ENCODE measurements around the gene PTPN21. TPM values are rescaled to one million over a fixed set of nuclear protein-coding genes. Genes with fewer than 3 reads are reported as not detected.

The PTPN21 gene
- polyA plus RNA-seq, 2 of the 4 experiments (the other 2 are of a cell fraction): 6.5 to 8.3 TPM

DNA sequence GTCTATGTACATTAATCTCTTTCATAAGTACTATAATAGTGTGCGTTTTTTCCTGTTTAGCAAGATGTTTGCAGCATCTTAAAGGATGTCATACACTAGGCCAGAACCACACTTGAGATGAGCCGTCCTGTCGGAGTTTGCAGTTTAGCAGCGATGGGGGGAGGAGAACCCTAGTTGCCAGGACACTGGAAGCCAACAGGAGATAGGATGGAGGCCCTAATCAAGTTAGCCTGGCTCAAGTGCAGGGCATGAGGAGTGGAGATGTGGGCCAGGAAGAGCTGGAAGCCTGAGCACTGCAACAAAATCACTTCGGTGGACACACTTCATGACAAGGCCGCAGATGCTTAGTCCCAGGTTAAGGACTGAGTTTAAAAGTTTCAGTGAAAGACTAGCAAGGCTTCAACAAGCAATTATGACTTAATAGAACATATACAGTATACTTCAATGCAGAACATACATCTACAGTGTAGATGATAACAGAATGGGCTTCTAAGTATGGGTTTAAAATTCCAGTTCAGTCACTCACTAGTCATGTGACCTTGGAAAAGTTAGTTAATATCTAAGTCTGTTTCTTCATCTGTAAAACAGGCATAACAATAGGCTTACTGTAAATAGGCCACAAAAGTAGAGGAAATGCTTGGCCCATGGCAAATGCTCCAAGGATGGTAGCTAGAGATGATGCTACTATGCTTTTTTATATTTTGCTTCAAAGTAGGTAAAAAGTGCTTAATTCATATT lies 77.1 kb downstream of the PTPN21 start:
- ChIA-PET CTCF (interaction anchor here (0.9 kb wide), 1 partner anchor 16 kb away, joined by 4 read pairs; no protein-coding TSS in a partner anchor), POLR2A (no interaction called here)
- H3K4me3 ChIP-seq: no peak overlapping the region
- TF ChIP-seq JUNB (IDR thresholded peaks at IDR 0.05): no peak
- TF ChIP-seq EHMT2 (IDR thresholded peaks at IDR 0.05; ENCODE audit: low read depth): no peak
- TF ChIP-seq HDAC2 (IDR thresholded peaks at IDR 0.05): no peak
- no peak for TF ChIP-seq CBX2 (IDR thresholded peaks at IDR 0.05; ENCODE audit: borderline replicate concordance, low read depth)
- no peak for TF ChIP-seq ZFP36 (IDR thresholded peaks at IDR 0.05; ENCODE audit: borderline replicate concordance, partially characterized antibody)
- no peak for TF ChIP-seq NR3C1 (IDR thresholded peaks at IDR 0.05)
- TF ChIP-seq, protein P1, sequence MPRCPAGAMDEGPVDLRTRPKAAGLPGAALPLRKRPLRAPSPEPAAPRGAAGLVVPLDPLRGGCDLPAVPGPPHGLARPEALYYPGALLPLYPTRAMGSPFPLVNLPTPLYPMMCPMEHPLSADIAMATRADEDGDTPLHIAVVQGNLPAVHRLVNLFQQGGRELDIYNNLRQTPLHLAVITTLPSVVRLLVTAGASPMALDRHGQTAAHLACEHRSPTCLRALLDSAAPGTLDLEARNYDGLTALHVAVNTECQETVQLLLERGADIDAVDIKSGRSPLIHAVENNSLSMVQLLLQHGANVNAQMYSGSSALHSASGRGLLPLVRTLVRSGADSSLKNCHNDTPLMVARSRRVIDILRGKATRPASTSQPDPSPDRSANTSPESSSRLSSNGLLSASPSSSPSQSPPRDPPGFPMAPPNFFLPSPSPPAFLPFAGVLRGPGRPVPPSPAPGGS (IDR thresholded peaks at IDR 0.05): no peak
- TF ChIP-seq MAZ (IDR thresholded peaks at IDR 0.05; ENCODE audit: borderline replicate concordance, low read depth, low read length): no peak
- TF ChIP-seq PHF8 (IDR thresholded peaks at IDR 0.05; ENCODE audit: borderline replicate concordance, low read depth): no peak
- TF ChIP-seq, protein P2, sequence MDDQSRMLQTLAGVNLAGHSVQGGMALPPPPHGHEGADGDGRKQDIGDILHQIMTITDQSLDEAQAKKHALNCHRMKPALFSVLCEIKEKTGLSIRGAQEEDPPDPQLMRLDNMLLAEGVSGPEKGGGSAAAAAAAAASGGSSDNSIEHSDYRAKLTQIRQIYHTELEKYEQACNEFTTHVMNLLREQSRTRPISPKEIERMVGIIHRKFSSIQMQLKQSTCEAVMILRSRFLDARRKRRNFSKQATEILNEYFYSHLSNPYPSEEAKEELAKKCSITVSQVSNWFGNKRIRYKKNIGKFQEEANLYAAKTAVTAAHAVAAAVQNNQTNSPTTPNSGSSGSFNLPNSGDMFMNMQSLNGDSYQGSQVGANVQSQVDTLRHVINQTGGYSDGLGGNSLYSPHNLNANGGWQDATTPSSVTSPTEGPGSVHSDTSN (IDR thresholded peaks at IDR 0.05): no peak
- no peak for TF ChIP-seq KDM5A (IDR thresholded peaks at IDR 0.05)
- no peak for TF ChIP-seq RNF2 (IDR thresholded peaks at IDR 0.05; ENCODE audit: borderline replicate concordance, low read depth)
- TF ChIP-seq HOXB13 (CRISPR knock-in tag; IDR thresholded peaks at IDR 0.05; ENCODE audit: low read depth): no peak
- no peak for TF ChIP-seq FOXS1 (CRISPR knock-in tag; IDR thresholded peaks at IDR 0.05)
- no peak for TF ChIP-seq SREBF2 (IDR thresholded peaks at IDR 0.05)
- no peak for TF ChIP-seq NFE2L2 (conservative IDR thresholded peaks at IDR 0.05; ENCODE audit: low read length)
- no peak for TF ChIP-seq EP300 (IDR thresholded peaks at IDR 0.05)
- no peak for TF ChIP-seq KDM1A (IDR thresholded peaks at IDR 0.05; ENCODE audit: low read depth)
- 92% methylated on average over 6 of the region's 6 CpGs for WGBS (ENCODE audit: missing lambda C conversion rate)
- no peaks in the 10 kb centered on the region for H3K9me3 ChIP-seq
- H3K4me2 ChIP-seq: no peak overlapping the region
- ATAC-seq (0 out of 6 replicates have a peak, but pooled peaks of 1 of the 2 experiments have one; percentile 13), FAIRE-seq (no peak), DNase-seq (ENCODE audit: low read depth in 1 of 2, low spot score in 1 of 2) (no peak)
- H3K27ac ChIP-seq: no peak overlapping the region
- H3K4me1 ChIP-seq: no peaks in the 10 kb centered on the region

DNA sequence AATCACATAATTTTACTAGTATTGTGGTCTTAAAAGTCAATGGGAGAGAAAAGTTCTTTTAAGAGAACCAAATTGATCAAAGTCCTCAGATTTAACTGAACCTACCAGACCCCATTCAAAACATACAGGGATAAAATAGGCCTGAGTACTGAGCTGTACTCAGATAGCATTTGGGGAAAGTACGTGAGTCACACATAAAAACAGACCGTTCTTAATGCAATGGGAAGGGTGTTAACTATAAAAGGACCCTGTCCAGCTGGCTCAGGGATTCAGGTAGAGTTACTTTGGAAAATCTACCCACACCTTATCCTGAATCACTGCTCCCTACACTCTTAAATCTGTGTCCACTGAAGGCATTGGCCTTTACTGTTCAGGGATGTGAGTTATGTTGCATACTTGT lies 78.0 kb downstream of the PTPN21 start:
- ATAC-seq: no peak
- FAIRE-seq: no peak
- ChIA-PET POLR2A (no interaction called here), CTCF (no interaction called here)
- TF ChIP-seq CEBPB (IDR thresholded peaks at IDR 0.05) (no peak), PHF8 (IDR thresholded peaks at IDR 0.05; ENCODE audit: borderline replicate concordance, low read depth) (no peak), TP53 (CRISPR knock-in tag; IDR thresholded peaks at IDR 0.05) (no peak), GATA3 (IDR thresholded peaks at IDR 0.05; ENCODE audit: borderline replicate concordance) (no peak), FOSB (CRISPR knock-in tag; IDR thresholded peaks at IDR 0.05) (no peak), EHF (CRISPR knock-in tag; IDR thresholded peaks at IDR 0.05) (no peak), HEYL (CRISPR knock-in tag; IDR thresholded peaks at IDR 0.05) (no peak), KDM1A (IDR thresholded peaks at IDR 0.05; ENCODE audit: low read depth) (no peak)
- TF ChIP-seq, protein P1 (IDR thresholded peaks at IDR 0.05): no peak
- TF ChIP-seq, protein P3, sequence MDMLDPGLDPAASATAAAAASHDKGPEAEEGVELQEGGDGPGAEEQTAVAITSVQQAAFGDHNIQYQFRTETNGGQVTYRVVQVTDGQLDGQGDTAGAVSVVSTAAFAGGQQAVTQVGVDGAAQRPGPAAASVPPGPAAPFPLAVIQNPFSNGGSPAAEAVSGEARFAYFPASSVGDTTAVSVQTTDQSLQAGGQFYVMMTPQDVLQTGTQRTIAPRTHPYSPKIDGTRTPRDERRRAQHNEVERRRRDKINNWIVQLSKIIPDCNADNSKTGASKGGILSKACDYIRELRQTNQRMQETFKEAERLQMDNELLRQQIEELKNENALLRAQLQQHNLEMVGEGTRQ (IDR thresholded peaks at IDR 0.05): no peak
- TF ChIP-seq, protein P4, sequence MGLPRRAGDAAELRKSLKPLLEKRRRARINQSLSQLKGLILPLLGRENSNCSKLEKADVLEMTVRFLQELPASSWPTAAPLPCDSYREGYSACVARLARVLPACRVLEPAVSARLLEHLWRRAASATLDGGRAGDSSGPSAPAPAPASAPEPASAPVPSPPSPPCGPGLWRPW (IDR thresholded peaks at IDR 0.05): no peak
- H3K4me2 ChIP-seq: no peak overlapping the region
- H3K27ac ChIP-seq: no peak overlapping the region
- 94% methylated on average over 2 of the region's 2 CpGs for WGBS (ENCODE audit: missing lambda C conversion rate)
- no peaks in the 10 kb centered on the region for H3K9me3 ChIP-seq
- H3K4me3 ChIP-seq: no peak overlapping the region
- H3K4me1 ChIP-seq: no peaks in the 10 kb centered on the region
- no peak for DNase-seq (ENCODE audit: low read depth in 1 of 2, low spot score in 1 of 2)
